AG04450 (cell line): ENCODE measurements around the gene TMEM255B. TPM values are rescaled to one million over a fixed set of nuclear protein-coding genes. Genes with fewer than 3 reads are reported as not detected.

Source experiments
- CTCF ChIA-PET: fragments of 300-600, 350-600 bp; formaldehyde crosslinking; extraction: SDS; loops from one replicate; lab custom pipeline; 2022; ENCODE audit warnings: antibody characterized with exemption, inconsistent platforms; lab: Charles Lee
- POLR2A ChIA-PET: fragments of 350-600 bp; formaldehyde crosslinking; extraction: SDS; loops from one replicate; lab custom pipeline; 2021; ENCODE audit warnings: antibody characterized with exemption, inconsistent platforms; lab: Yijun Ruan, JAX
- DNase-seq: peaks from one replicate; pipeline ENCODE4 v3.0.0-alpha.2; 2011; ENCODE audit warnings: low read depth, low spot score
- H3K27ac ChIP-seq: one replicate; pipeline ENCODE4 v1.5.1; 2012; ENCODE audit warnings: low read depth, low read length, control low read depth
- H3K27me3 ChIP-seq: one replicate; pipeline ENCODE4 v1.6.0; 2012; ENCODE audit warnings: low read length; ENCODE audit not compliant: control insufficient read depth, insufficient read depth
- H3K4me3 ChIP-seq: 2 replicates; pipeline ENCODE4 v1.5.1; 2011; ENCODE audit warnings: mild to moderate bottlenecking, low read depth, low read length, control low read depth
- H3K9me3 ChIP-seq: 2 replicates; pipeline ENCODE4 v1.5.1; 2012; ENCODE audit warnings: low read length; ENCODE audit not compliant: control insufficient read depth, insufficient read depth
- polyA plus RNA-seq: library from polyadenylated mRNA; depleted of rRNA; stranded (reverse); fragments of >200 nt; gene quantifications from 2 replicates; pipeline ENCODE4 v1.2.3, GENCODE V29; 2011
- TF ChIP-seq, protein P1 (sequence below): IDR thresholded peaks from 2 replicates; pipeline ENCODE4 v1.5.1; 2011; ENCODE audit warnings: low read depth, low read length, control low read depth, inconsistent platforms

The TMEM255B gene
- polyA plus RNA-seq, 1 experiment, result 4.1 TPM

DNA sequence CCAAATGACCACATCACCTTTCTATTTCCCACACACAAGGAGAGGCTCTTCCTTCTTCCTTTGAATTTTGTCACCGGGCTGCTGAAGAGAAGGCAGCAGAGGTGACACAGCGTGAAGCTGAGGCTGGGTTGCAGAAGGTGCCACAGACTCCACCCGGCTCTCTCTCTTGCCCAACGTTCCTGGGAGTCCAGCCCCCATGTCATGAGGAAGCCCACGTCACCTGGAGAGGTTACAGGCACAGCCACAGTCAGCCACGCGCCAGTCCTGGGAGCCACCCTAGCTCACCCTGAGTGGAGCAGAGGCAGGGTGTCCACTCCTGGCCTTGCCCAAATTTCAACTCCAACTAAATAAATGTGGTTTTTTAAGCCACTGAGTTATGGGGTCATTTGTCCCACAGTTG is 4.8 kb upstream of the TMEM255B start:
- POLR2A ChIA-PET, result no interaction called here
- TF ChIP-seq, protein P1, sequence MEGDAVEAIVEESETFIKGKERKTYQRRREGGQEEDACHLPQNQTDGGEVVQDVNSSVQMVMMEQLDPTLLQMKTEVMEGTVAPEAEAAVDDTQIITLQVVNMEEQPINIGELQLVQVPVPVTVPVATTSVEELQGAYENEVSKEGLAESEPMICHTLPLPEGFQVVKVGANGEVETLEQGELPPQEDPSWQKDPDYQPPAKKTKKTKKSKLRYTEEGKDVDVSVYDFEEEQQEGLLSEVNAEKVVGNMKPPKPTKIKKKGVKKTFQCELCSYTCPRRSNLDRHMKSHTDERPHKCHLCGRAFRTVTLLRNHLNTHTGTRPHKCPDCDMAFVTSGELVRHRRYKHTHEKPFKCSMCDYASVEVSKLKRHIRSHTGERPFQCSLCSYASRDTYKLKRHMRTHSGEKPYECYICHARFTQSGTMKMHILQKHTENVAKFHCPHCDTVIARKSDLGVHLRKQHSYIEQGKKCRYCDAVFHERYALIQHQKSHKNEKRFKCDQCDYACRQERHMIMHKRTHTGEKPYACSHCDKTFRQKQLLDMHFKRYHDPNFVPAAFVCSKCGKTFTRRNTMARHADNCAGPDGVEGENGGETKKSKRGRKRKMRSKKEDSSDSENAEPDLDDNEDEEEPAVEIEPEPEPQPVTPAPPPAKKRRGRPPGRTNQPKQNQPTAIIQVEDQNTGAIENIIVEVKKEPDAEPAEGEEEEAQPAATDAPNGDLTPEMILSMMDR, result no peak
- Histone ChIP-seq H3K9me3 (peaks cover 20% of the 10 kb centered on the region), H3K4me3 (no peak overlapping the region), H3K27me3 (peaks cover 9% of the 10 kb centered on the region), H3K27ac (no peak overlapping the region)
- CTCF ChIA-PET, result no interaction called here
- no peak for DNase-seq

DNA sequence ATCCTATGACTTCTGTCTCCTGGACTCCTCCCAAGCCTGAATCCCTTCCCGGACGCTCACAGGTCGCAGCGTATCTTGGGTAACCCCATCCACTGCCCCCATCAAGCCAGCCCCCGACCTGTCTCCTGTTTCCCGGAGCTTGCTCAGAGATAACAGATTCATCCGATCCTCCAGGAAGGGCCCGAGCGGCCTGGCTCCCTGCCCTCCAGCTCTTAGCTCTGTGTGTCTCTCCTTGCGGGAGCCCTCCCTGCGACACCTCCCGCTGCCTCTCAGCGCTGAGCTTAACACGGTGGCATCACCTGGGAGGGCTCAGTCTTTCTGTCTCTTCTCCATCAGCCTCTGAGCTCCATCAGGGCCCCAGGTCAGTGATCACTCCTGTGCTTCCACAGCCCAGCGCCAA is 4.3 kb upstream of the TMEM255B start:
- POLR2A ChIA-PET, result no interaction called here
- Histone ChIP-seq H3K27me3 (peaks cover 10% of the 10 kb centered on the region), H3K9me3 (peaks cover 20% of the 10 kb centered on the region), H3K27ac (no peak overlapping the region), H3K4me3 (no peak overlapping the region)
- CTCF ChIA-PET, result no interaction called here
- no peak for DNase-seq
- TF ChIP-seq, protein P1, result no peak

DNA sequence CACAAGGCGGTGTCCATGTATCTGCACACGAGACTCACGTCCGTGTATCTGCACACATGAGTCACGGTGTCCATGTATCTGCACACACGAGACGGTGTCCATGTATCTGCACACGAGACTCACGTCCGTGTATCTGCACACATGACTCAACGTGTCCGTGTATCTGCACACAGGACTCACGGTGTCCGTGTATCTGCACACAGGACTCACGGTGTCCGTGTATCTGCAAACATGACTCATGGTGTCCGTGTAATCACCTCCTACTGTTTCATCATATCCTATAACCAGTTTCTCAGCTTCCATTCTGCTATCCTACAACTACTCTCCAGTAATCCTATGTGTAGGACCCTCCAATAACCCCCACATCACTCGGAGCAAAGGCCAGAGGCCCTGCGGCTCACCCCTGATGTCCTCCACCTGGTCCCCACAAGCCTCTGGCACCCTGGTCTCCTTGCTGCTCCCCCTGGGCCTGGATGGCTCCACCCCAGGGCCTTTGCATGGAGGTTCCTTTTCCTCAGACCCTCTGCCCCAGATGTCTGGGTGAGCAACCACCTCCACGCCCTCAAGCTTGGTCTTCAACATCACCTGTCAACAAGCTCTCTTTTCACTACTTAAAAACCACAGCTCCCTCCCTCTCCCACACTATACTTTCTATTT is 2.5 kb upstream of the TMEM255B start:
- Histone ChIP-seq H3K27ac (no peak overlapping the region), H3K4me3 (no peak overlapping the region), H3K9me3 (peaks cover 10% of the 10 kb centered on the region), H3K27me3 (peaks cover 24% of the 10 kb centered on the region)
- DNase-seq, result no peak
- CTCF ChIA-PET, result no interaction called here
- POLR2A ChIA-PET, result no interaction called here
- TF ChIP-seq, protein P1, result no peak

DNA sequence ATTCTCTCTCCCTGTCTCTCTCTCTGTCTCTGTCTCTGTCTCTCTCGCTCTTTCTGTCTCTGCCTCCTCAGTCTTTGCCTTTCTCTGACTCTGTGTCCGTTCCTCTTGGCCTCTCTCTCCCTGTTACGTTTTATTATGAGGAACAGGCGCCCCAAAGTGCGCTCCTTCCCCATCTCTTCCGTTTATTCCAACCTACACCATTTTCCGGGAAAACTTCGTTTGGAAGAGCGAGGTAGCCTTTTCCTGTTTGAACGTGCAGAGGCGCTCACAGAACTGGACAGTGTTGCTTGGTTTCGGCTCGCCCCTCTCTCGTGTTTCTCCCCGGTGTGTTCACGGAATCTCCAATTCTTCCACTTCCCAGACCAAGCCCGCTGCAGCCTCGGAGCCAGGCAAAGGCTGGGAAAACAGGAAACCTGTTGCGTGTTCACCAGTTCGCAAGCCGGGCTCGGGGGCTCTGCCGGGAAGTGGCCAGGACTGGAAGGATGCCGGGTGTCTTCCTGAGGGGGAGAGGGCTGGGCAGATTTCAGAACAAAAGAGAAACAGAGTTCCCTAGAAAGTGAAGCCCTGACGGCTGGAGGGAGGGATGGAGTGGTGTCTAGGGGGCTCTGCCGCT is 605 bp downstream of the TMEM255B start:
- peak overlapping the region; percentile 64 for H3K4me3 ChIP-seq
- TF ChIP-seq, protein P1, result no peak
- H3K27ac ChIP-seq, result no peak overlapping the region
- peaks cover 29% of the 10 kb centered on the region for H3K27me3 ChIP-seq
- ChIA-PET CTCF (no interaction called here), POLR2A (no interaction called here)
- no peak for DNase-seq
- no peaks in the 10 kb centered on the region; the same call in 1 of the 2 replicates for H3K9me3 ChIP-seq

DNA sequence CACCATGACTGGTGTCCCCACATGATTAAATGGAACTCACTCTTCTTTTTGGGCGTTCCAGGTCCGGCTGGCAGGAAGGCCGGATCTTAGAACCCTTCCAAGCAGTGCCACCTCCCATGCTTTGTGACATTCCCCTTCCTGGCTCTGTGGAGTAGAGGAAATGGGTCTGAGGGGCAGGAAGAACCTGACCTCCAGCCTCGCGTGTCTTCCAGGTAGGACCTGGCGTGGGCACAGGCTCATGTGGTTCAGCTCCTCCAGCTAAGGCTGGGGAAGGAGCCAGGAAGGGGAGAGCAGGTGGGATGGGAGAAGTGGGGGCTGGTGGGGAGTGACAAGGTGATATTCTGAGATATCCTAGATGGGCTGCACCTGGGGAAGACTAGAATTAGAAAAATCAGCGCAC is 2.1 kb downstream of the TMEM255B start:
- CTCF ChIA-PET, result no interaction called here
- TF ChIP-seq, protein P1, result no peak
- no peak overlapping the region for H3K27ac ChIP-seq
- POLR2A ChIA-PET, result no interaction called here
- H3K4me3 ChIP-seq, result no peak overlapping the region
- no peak for DNase-seq
- H3K27me3 ChIP-seq, result peaks cover 24% of the 10 kb centered on the region
- no peaks in the 10 kb centered on the region; the same call in 1 of the 2 replicates for H3K9me3 ChIP-seq
